Coronary artery (tissue), 2 donors: ENCODE data around the gene NBAS.

Experiments
- DNase-seq: peaks from one replicate; pipeline ENCODE4 v3.0.0-alpha.2; 2017; ENCODE audit warnings: low spot score
- H3K27ac ChIP-seq, 2 donors: fragments of 200-600 bp; sonication (generic); one replicate each; pipeline ENCODE4 v1.5.1; 2016 to 2019
- H3K4me3 ChIP-seq: fragments of 200-600 bp; sonication (generic); 2 replicates; pipeline ENCODE4 v1.5.1; 2016; ENCODE audit warnings: mild to moderate bottlenecking, moderate library complexity
- TF ChIP-seq, protein P1 (sequence below): fragments of 200-600 bp; sonication (generic); IDR thresholded peaks from one replicate; pipeline ENCODE4 v1.5.1; 2019; ENCODE audit warnings: antibody characterized with exemption

Gene NBAS

DNA sequence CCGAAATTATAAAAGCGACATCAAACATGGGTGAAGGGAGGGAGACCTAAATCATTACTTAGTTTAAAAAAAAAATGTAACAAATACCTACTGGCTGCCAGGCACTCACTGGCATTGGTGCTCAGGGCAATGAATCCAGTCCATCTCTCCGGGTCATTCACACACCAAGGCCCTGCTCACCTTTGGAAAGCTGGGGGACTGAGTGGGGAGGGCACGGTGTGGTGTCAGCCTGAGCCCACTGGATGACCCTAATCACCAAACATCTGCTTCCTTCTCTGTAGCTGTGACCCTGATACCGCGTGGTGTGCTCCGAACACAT lies 30.2 kb upstream of the NBAS start:
- Histone ChIP-seq H3K4me3 (peak overlapping the region; percentile 95), H3K27ac (peak overlapping the region; percentile 88 to 96)
- TF ChIP-seq, protein P1, sequence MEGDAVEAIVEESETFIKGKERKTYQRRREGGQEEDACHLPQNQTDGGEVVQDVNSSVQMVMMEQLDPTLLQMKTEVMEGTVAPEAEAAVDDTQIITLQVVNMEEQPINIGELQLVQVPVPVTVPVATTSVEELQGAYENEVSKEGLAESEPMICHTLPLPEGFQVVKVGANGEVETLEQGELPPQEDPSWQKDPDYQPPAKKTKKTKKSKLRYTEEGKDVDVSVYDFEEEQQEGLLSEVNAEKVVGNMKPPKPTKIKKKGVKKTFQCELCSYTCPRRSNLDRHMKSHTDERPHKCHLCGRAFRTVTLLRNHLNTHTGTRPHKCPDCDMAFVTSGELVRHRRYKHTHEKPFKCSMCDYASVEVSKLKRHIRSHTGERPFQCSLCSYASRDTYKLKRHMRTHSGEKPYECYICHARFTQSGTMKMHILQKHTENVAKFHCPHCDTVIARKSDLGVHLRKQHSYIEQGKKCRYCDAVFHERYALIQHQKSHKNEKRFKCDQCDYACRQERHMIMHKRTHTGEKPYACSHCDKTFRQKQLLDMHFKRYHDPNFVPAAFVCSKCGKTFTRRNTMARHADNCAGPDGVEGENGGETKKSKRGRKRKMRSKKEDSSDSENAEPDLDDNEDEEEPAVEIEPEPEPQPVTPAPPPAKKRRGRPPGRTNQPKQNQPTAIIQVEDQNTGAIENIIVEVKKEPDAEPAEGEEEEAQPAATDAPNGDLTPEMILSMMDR = no peak
- no peak for DNase-seq

DNA sequence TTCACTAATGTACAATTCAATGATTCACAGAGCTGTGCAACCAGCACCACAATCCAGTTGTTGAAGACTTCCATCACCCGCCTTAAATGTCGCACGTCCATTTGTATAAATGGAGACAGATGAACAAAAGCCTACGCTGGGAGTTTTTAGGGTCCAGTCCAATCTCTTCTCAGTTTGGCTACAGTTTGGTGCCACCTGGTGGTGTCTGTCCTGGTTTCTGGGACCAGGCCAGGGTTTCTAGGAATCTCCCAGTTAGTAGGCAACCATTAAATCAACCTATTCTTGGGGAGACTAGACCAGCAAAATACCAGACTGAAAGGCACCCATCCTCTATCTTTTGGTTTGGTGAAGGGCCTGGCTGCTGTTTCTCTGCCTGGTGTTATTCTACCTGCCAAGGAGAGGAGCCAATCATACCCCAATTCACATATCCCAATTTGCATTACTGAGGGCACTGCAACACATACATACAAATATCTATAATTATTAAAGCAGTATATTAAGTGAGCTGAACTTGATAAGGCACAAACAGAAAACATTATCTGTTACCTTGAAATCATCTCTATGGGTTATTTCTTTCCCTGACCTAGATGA lies 27.3 kb upstream of the NBAS start:
- DNase-seq = no peak

DNA sequence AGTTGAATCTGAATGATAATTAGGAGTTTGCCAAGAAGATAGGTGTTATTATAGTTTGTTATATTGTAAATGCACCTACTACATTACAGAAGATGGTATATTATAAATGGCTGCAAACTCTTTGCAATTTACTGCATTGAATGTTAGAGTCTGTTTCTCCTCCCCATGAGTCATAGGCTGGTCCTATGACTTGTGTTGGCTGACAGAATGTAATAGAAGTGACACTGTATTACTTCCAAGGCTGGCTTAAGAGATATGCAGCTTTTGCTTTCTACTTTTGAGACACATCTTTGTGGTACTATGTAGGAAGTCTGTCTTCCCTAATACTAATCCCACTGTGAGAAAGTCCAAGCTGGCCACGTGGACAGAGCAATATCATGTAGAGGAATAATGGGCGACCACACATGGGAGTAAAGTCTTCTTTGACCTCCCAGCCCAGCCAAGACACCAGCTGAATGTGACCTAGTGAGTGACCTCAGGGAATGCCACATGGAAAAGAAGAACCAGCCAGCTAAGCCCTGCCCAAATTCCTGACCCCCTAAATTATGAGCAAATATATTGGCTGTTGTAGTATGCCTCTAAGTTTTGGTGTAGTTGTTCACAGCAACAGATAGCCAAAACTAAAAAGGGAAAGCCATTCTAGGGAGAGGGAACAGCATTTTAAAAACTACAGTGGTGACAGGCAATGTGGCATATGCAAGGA lies 23.8 kb upstream of the NBAS start:
- Histone ChIP-seq H3K4me3 (no peak overlapping the region), H3K27ac (no peak overlapping the region)
- TF ChIP-seq, protein P1 = no peak
- no peak for DNase-seq

More for the DNA sequence above, 27.3 kb upstream of the NBAS start:
- Histone ChIP-seq H3K4me3 (no peak overlapping the region), H3K27ac (no peak overlapping the region)
- TF ChIP-seq, protein P1 = no peak

DNA sequence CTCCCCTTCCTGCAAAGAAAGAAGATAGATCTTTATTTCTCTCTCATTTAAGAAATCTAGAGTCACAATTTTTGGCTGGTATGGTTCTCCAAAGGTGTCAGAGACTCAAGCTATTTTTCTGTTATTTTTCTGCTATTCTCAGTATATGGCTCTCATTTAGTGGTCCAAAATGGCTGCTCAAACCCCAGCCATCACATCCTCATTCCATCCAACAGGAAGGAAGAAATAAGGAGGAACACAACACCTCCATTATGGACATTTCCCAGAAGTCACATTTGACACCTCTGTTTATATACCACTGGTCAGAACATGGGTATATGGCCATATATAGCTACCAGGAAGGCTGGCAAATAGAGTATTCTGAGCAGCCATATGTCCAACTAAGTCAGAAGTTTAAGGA lies 23.2 kb upstream of the NBAS start:
- Histone ChIP-seq H3K27ac (no peak overlapping the region), H3K4me3 (no peak overlapping the region)
- TF ChIP-seq, protein P1 = no peak
- DNase-seq = no peak

- no peak for DNase-seq
- Histone ChIP-seq H3K27ac (no peak overlapping the region), H3K4me3 (no peak overlapping the region)
- TF ChIP-seq, protein P1 = no peak
These were observed 22.7 kb upstream of the NBAS start for GRCh38 chr2:15583826-15584225.

GRCh38 chr2:15582710-15583357 lies 21.7 kb upstream of the NBAS start:
- no peak overlapping the region for H3K27ac ChIP-seq
- no peak for DNase-seq
- TF ChIP-seq, protein P1 = no peak
- H3K4me3 ChIP-seq = no peak overlapping the region

DNA sequence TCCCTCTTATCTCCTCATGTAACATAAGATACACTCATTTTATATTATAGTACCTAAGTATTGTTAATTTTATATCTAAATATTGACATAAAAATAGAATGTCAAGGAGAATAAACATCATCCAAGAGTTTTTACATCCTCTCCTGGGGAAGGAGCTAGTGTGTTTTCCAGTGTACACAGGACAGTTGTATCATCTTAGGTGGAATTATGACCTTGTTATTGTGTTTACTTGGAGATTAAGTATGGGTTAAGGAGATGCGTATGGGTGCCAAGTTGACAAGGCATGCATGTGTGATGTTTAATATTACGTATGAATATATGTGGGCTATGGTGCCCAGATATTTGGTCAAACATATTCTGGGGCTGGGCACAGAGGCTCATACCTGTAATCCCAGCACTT lies 19.3 kb upstream of the NBAS start:
- TF ChIP-seq, protein P1 = no peak
- Histone ChIP-seq H3K4me3 (no peak overlapping the region), H3K27ac (no peak overlapping the region)
- no peak for DNase-seq
